Fibroblast of lung (primary cell): Measurements from ENCODE around the gene SIX5.

Source experiments
- CTCF ChIP-seq, 2 donors: IDR thresholded peaks in 1 of 2; conservative IDR thresholded peaks in 1 of 2; 1 replicate in 1 of 2; 2 replicates in 1 of 2; pipeline ENCODE4 v1.5.1; 2011 to 2012; ENCODE audit warnings: low read length in 2 of 2, control low read depth in 1 of 2, inconsistent platforms in 1 of 2, low read depth in 1 of 2, mild to moderate bottlenecking in 1 of 2
- EZH2 ChIP-seq: IDR thresholded peaks from 2 replicates; pipeline ENCODE4 v1.5.1; 2012; ENCODE audit warnings: low read length, control low read depth, mild to moderate bottlenecking; ENCODE audit errors: missing control alignments

DNA sequence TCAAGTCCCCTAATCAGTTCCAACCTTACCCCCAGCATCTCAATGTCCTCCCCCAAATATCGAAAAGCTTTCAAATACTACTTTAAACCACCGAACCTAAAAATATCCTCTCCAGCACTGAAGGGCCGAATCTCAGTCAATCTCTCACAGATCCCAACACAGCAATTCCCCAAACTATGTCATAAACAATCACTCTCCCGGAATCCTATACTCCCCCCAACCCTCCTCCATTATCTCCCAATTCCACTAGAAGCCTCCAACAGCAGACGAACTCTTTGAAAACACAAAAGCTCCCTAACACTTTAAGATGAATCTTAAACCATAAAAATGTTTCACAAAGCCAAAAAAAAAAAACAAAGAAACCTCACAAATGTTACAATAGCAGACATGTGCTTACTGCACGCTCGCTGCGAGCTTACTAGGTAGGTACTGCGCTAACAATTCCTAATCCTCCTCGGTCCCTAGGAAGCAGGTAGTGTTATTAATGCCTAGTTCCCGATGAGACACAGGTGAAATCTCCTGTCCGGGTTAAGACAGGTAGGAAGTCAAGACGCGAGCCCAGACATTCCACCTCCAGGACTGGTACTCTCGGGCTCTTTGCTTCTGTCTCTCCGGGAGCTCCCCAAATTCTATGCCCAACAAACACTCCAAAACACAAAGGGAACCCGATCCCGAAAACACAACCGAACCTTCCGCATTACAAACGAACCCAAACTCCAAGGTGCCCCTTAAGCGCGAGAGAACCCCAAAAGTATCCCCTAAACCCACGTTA, 52.5 kb downstream of the SIX5 start:
- TF ChIP-seq CTCF (conservative IDR thresholded peaks at IDR 0.05 in 1 of 2, IDR thresholded peaks at IDR 0.05 in 1 of 2; ENCODE audit: low read depth in 1 of 2, low read length in 2 of 2) (no peak), EZH2 (no peak)
